GM18508 (cell line): Measurements from ENCODE around the gene BLM.
"Not testable (repeated sequence)": the region's sequence is repeated elsewhere in the genome, so short reads cannot be mapped to it uniquely, and the experiment has no call there.

Experiments used
- ATAC-seq: cut with Tn5 transposase; IDR thresholded peaks from one replicate; pipeline ENCODE4 v1.9.1; 2021; ENCODE audit warnings: moderate number of reproducible peaks; ENCODE audit not compliant: insufficient read depth, unreplicated experiment

BLM gene

GRCh38 chr15:90838139-90838538 lies 121.0 kb downstream of the BLM start:
- ATAC-seq = no peak

DNA sequence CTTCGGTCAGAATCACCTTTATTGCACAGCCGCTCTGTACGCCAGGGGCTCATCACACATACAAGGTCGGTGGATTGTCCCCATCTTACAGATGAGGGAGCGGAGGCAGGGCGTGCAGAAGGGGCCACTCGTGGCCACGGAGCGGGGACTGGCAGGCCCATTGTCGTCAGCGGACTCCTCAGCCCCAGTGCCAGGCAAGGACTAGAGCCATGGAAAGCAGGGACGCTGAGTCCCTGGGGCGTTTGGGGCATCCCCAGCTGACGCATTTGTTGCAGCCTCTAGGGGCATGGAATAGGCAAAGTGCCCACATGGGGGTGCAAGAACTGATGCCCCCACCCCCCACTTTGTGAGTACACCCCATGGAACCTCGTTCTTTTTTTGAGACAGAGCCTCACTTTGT lies 121.4 kb downstream of the BLM start:
- no peak for ATAC-seq

GRCh38 chr15:90839187-90840071 lies 122.3 kb downstream of the BLM start:
- peak; percentile 51 for ATAC-seq

DNA sequence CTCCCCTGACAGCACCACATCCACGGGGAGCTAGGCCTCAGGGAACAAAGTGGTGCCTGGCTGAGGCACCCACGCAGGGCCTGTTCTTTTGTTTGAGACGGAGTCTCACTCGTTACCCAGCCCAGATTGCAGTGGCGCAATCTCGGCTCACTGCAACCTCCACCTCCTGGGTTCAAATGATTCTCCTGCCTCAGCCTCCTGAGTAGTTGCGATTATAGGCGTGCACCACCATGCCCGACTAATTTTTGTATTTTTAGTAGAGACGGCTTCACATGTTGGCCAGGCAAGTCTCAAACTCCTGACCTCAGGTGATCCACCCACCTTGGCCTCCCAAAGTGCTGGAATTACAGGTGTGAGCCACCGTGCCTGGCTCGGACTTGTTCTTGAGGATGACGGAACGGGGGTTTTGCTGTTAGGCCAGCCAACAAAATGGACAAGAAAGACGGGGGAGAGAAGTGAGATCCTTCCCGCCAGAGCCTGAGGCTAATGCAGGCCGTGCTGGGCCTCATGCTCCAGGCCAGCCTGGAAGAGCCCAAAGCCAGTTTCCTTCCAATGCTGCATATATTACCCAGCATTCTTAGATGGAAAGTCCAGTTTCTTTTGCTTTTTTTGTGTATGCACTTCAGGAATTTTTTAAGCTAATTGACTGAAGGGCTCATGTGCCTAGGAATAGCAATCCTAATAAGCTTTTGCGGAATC lies 123.2 kb downstream of the BLM start:
- no peak for ATAC-seq

DNA sequence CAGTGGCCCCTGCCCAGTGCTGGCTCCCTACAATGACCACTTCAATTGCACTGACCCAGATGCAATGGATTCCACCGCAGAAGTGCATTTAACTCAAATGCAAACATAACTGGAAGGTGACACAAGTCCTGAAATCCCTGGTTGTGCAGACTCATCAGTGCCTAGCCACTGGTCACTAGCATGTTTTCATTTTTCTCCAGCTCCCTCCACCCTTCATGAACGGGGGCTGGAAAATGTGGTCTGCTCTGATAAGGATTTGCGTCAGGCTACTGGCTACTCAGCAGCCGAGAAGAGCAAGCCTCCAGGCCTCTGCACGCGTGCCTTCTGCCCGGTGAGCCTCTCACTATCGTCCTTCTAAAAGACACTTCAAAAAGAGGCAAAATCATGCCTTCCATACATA lies 123.8 kb downstream of the BLM start:
- no peak for ATAC-seq

DNA sequence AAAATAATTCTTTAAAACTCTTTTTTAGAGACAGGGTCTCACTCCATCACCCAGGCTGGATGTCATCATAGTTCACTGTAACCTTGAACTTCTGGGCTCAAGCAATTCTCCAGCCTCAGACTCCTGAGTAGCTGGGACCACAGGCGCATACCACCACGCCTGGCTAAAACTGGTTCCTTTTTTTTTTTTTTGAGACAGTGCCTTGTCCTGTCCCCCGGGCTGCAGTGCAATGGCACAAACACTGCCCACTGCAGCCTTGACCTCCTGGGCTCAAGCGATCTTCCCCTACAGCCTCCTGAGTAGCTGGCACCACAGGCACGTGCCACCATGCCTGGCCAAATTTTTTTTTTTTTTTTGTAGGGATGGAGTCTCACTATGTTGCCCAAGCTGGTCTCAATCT lies 127.5 kb downstream of the BLM start:
- no peak for ATAC-seq

- ATAC-seq = peak; percentile 75
Measured at GRCh38 chr15:90845201-90845949, 128.2 kb downstream of the BLM start.

DNA sequence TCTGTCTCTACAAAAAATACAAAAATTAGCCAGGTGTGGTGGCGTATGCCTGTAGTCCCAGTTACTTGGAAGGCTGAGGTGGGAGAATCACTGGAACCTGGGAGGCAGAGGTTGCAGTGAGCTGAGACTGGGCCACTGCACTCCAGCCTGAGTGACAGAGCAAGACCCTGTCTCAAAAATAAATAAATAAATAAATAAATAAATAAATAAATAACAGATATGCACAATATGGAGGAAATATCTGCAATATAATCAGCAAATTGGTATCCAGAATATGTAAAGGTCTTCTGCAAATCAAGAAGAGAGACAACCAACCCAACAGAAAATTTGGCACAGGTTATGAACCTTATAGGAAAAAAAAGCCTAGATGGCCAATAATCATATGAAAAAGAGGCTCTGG lies 132.3 kb downstream of the BLM start:
- not testable (repeated sequence) for ATAC-seq

GRCh38 chr15:90851114-90851513 lies 134.0 kb downstream of the BLM start:
- ATAC-seq = no peak

DNA sequence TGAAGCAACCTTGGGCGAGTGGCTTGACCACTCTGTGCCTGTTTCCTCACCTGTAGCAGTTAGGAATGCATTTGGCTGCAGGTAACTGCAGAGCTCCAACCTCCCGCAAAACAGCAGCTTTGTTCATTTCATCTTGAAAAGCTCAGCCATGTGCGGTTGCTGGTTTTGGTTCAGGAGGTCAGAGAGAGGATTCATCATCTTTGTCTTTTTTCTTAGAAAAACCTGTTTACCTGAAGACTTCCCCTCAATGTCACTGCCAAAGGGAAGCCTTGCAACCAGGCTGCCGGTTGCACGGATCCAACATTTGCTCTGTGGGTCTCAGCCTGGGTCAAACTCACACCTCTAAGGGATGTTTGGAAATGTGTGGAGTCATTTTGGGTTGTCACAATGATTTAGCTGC lies 134.8 kb downstream of the BLM start:
- ATAC-seq = no peak

DNA sequence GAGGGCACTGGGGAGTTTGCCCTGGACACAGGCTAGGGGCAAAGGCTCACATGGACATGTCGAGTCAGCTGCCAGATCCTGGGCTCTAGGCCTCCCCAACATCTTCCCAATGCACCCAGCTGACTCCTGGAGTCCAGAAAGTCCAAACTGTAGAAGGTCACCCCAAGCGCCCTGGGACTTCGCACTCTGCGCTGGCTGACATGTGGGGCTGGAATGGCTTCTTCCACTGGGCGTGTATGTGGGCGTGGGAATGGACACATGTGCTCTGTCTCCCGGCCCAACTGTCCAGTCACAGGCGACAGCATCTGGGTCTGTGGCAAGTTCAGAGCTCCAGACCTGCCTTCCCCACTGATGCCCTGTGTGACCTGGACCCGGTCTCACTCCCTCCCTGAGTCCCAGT lies 138.0 kb downstream of the BLM start:
- ATAC-seq = no peak

- ATAC-seq = no peak
Measured at GRCh38 chr15:90857337-90857736, 140.2 kb downstream of the BLM start.

DNA sequence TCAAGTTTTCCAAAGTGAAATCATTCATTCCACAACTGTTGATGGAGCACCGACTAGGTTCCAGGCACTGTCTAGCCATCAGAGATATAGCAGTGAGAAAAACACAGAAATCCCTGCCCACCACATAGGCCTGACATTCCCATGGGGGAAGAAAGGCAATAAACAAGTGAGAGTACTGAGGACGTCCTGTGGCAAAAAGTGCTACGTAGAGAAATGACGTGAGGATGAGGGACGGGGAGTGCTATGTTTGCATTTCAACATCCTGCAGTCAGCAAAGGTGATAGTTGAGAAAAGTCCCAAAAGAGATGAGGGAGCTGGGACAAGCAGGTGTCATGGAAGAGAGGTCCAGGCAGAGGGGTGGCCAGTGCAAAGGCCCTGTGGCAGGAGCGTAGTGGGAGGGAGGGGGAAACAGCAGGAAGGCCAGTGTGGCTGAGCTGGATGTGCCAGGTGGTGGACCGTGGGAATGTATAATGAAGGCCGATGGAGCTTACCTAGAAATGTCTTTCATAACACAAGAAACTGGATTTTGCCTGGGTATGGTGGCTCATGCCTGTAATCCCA lies 140.8 kb downstream of the BLM start:
- no peak for ATAC-seq

- ATAC-seq = no peak
Measured at GRCh38 chr15:90859234-90860131, 142.3 kb downstream of the BLM start.

DNA sequence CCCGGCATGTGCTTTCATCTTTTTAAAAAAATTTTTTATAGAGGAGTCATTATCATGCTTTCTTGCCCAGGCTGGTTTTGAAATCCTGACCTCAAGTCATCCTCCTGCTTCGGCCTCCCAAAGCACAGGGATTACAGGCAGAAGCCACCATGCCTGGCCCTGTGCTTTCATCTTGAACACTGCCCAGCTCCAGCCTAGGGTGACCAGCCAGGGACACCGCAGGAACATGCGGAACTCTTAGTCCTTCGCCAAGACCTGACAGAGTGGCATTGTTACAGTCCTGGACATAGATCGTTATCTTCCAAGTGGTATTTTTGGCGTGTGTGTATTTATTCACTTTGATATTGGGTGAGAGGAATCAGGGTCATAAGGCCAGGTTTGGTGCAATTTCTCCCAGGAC lies 143.3 kb downstream of the BLM start:
- no peak for ATAC-seq

- no peak for ATAC-seq
Measured at GRCh38 chr15:90860942-90861675, 144.0 kb downstream of the BLM start.

GRCh38 chr15:90862487-90862886 lies 145.3 kb downstream of the BLM start:
- ATAC-seq = no peak

GRCh38 chr15:90862964-90863778 lies 146.0 kb downstream of the BLM start:
- no peak for ATAC-seq
